Mucosa of gallbladder (tissue), 1 donor: ENCODE data around the gene VPS37D. TPM values are rescaled to one million over a fixed set of nuclear protein-coding genes. Genes with fewer than 3 reads are reported as not detected.
"Not testable (repeated sequence)": the region's sequence is repeated elsewhere in the genome, so short reads cannot be mapped to it uniquely, and the experiment has no call there.

Experiments
- DNase-seq: peaks from one replicate; pipeline ENCODE4 v3.0.0-alpha.2; 2020; ENCODE audit warnings: low spot score
- total RNA-seq: library from RNA; stranded (reverse); gene quantifications from one replicate; pipeline ENCODE4 v1.2.1, GENCODE V29; 2021
- donor health status: DM: no; HTN: no; CAD: no.

The VPS37D gene
- 13.5 TPM for total RNA-seq

- peak; percentile 92 for DNase-seq
These were observed at the start of gene VPS37D for GRCh38 chr7:73667344-73668102. TSS of gene VPS37D (plus strand) at chr7:73667831. CDS start at chr7:73667959, 128 bp downstream.

GRCh38 chr7:73618538-73618937 lies 49.1 kb upstream of the VPS37D start:
- DNase-seq = no peak

- DNase-seq = not testable (repeated sequence)
These were observed 48.2 kb upstream of the VPS37D start for GRCh38 chr7:73619394-73619793.

- no peak for DNase-seq
These were observed 46.2 kb upstream of the VPS37D start for GRCh38 chr7:73621168-73622063.

GRCh38 chr7:73622527-73622908 lies 45.1 kb upstream of the VPS37D start:
- DNase-seq = no peak

- DNase-seq = no peak
These were observed 44.5 kb upstream of the VPS37D start for GRCh38 chr7:73622909-73623797.

- peak; percentile 87 for DNase-seq
These were observed 43.6 kb upstream of the VPS37D start, which contains the start of gene MLXIPL for GRCh38 chr7:73623798-73624668. TSS of gene MLXIPL (minus strand) at chr7:73624522. CDS start at chr7:73624492, 30 bp downstream.

- no peak for DNase-seq
These were observed 43.0 kb upstream of the VPS37D start for GRCh38 chr7:73624669-73625001.

- no peak for DNase-seq
These were observed 42.4 kb upstream of the VPS37D start for GRCh38 chr7:73625276-73625675.

- DNase-seq = no peak
These were observed 40.8 kb upstream of the VPS37D start for GRCh38 chr7:73626814-73627213.

GRCh38 chr7:73628504-73628903 lies 39.1 kb upstream of the VPS37D start:
- no peak for DNase-seq

GRCh38 chr7:73631558-73631957 lies 36.1 kb upstream of the VPS37D start:
- no peak for DNase-seq

GRCh38 chr7:73633323-73633722 lies 34.3 kb upstream of the VPS37D start:
- no peak for DNase-seq

- no peak for DNase-seq
These were observed 33.8 kb upstream of the VPS37D start for GRCh38 chr7:73633844-73634243.

GRCh38 chr7:73635428-73636200 lies 32.0 kb upstream of the VPS37D start:
- no peak for DNase-seq

GRCh38 chr7:73638911-73639310 lies 28.7 kb upstream of the VPS37D start:
- no peak for DNase-seq

- no peak for DNase-seq
These were observed 24.8 kb upstream of the VPS37D start for GRCh38 chr7:73642834-73643233.

- no peak for DNase-seq
These were observed 22.8 kb upstream of the VPS37D start for GRCh38 chr7:73644688-73645286.

GRCh38 chr7:73645643-73646174 lies 21.9 kb upstream of the VPS37D start:
- DNase-seq = no peak
